ENCODE data around the gene ADAM17.

ADAM17 gene

DNA sequence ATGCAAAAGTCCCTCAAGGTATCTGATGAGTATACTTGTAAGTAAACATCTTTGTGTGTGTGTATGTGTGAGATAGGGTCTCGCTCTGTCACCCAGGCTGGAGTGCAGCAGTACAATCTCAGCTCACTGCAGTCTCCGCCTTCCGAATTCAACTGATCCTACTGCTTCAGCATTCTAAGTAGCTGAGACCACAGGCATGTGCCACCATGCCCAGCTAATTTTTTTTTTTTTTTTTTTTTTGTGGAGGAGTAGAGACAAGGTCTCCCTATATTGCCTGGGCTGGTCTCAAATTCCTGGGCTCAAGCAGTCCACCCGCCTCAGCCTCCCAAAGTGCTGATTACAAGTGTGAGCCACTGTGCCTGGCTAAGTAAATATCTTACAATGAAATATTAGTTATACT lies 23.2 kb downstream of the ADAM17 start:
- TF ChIP-seq, protein P1, sequence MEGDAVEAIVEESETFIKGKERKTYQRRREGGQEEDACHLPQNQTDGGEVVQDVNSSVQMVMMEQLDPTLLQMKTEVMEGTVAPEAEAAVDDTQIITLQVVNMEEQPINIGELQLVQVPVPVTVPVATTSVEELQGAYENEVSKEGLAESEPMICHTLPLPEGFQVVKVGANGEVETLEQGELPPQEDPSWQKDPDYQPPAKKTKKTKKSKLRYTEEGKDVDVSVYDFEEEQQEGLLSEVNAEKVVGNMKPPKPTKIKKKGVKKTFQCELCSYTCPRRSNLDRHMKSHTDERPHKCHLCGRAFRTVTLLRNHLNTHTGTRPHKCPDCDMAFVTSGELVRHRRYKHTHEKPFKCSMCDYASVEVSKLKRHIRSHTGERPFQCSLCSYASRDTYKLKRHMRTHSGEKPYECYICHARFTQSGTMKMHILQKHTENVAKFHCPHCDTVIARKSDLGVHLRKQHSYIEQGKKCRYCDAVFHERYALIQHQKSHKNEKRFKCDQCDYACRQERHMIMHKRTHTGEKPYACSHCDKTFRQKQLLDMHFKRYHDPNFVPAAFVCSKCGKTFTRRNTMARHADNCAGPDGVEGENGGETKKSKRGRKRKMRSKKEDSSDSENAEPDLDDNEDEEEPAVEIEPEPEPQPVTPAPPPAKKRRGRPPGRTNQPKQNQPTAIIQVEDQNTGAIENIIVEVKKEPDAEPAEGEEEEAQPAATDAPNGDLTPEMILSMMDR (conservative IDR thresholded peaks at IDR 0.05) = no peak
- no peak for TF ChIP-seq ZFX (IDR thresholded peaks at IDR 0.05)
- no peak overlapping the region for H3K27ac ChIP-seq

DNA sequence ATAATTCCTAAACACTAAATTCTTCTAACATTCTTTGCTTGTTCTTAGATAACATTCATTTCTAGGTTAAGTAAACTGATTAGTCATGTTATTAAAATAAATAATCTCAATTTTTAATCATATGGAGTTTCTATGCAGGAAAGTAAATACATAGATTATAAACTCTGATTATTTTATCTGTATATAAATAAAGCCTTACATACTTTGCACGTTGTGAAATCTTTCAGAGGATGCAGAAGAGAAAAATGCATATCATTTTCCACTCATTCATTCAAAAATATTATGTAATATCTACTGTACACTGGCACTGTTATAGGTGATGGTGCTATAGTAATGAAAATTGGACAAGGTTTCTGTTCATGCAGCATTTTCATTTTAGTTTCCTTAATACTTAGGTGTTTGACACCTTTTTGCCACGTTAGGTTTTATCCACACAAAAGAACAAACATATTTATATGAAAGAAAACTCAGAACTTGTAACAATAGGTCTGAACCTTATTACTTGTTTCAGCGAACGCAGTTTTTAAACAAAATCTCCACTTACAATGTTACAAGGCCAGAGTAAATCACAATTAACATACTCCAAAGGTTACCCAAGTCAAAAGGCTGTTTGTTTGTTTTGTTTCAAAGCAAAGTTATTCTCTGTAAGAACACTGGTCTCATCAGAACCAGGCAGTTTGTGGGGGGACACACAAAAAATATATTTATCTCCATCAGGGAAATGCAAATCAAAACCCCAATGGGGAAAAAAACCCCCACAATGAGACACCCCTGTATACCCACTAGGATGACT lies 27.4 kb downstream of the ADAM17 start:
- TF ChIP-seq ZFX (IDR thresholded peaks at IDR 0.05) = no peak
- TF ChIP-seq, protein P1 (conservative IDR thresholded peaks at IDR 0.05) = no peak
- H3K27ac ChIP-seq = no peak overlapping the region

DNA sequence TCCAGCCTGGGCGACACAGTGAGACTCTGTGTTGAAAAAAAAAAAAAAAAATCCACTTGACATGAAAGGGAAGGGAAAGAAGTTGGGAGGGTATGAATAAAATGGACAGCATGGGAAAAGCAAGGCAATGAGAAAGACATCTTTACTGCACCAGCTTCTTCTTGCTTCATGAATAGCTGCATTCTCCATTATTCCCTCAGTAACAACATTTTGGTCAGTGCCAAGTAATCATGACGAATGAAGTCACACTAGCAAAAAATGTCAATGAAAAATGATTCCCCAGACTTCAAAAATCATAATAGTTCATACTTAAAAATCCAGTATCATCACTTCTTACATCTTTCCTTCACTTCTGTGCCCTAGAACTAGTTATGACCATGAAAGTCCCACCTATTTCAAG lies 30.4 kb downstream of the ADAM17 start:
- no peak for TF ChIP-seq ZFX (IDR thresholded peaks at IDR 0.05)
- TF ChIP-seq, protein P1 (conservative IDR thresholded peaks at IDR 0.05) = no peak
- no peak overlapping the region for H3K27ac ChIP-seq

DNA sequence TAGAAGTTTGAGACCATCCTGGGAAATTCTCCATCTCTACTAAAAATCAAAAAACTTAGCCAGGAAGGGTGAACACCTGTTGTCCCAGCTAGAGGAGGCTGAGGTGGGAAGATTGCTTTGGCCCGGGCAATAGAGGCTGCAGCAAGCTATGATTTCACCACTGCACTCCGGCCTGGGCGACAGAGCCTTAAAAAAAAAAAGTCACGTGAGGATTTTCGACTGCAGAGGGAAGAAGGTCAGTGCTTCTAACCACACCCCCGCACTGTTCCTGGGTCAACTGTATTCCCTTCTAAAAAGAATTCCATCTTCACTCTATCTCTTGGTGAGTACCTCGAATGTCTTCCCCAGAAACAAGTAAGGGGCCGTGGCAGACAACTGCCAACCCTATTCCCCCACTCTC lies 31.3 kb downstream of the ADAM17 start:
- H3K27ac ChIP-seq = no peak overlapping the region
- TF ChIP-seq ZFX (IDR thresholded peaks at IDR 0.05) = no peak
- TF ChIP-seq, protein P1 (conservative IDR thresholded peaks at IDR 0.05) = no peak

DNA sequence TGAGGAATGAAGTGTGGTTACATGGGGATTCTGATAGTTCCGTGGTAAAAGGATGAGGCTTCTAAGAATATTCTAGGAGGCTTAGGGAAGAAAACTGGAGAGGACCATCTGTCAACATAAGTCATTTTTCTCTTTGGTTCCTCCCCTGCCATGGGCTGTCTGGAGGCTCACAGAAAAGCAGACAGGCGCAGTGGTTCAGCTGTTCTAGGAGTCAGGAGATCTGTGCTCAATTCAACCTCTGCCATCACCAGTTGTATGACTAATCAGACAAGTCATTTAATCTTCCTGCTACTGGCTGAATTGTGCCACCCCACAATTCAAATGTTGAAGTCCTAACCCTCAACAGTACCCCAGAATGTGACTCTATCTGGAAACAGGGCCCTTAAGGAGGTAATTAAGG lies 36.4 kb downstream of the ADAM17 start:
- TF ChIP-seq ZFX (IDR thresholded peaks at IDR 0.05) = no peak
- TF ChIP-seq, protein P1 (conservative IDR thresholded peaks at IDR 0.05) = no peak
- no peak overlapping the region for H3K27ac ChIP-seq

DNA sequence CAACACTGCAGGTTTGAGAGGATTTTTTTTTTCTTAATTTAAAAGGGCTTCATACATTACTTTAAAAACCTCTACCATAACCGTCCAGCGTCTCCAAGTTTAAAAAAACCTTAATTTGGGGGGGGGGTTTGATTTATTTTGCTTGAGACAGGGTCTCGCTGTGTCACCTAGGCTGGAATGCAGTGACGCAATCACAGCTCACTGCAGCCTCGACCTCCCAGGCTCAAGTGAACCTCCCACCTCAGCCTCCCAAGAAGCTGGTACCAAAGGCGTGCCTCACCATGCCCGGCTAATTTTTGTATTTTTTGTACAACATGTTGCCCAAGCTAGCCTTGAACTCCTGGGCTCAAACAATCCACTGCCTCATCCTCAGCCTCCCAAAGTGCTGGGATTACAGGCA lies 36.9 kb downstream of the ADAM17 start:
- TF ChIP-seq, protein P1 (conservative IDR thresholded peaks at IDR 0.05) = no peak
- no peak for TF ChIP-seq ZFX (IDR thresholded peaks at IDR 0.05)
- no peak overlapping the region for H3K27ac ChIP-seq

DNA sequence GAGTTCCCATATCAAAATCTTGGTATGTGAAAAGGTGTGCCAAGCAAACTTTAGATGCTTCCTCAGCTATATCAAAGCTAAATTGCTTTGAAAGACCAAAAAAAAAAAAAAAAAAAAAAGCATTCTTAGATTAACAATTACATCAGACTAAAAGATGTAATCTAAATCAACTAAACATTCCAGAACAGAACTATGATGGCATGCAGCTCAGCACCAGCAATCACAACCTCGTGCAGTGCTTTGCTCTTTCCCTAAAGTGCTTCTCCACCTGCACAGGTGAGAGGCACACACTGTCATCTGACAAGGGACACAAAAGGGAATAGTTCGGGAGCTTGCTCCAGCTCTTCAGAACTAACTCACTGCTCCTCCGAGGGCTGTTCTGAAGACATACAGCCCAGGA lies 37.5 kb downstream of the ADAM17 start:
- TF ChIP-seq ZFX (IDR thresholded peaks at IDR 0.05) = no peak
- TF ChIP-seq, protein P1 (conservative IDR thresholded peaks at IDR 0.05) = no peak
- no peak overlapping the region for H3K27ac ChIP-seq

All from C4-2B (cell line).